ENCODE data around the gene ATP8B2. TPM values are rescaled to one million over a fixed set of nuclear protein-coding genes. Genes with fewer than 3 reads are reported as not detected.

Gene ATP8B2
- total RNA-seq, 4 donors from 2014 or later = 2.4 to 55.5 (median 11.1) TPM

GRCh38 chr1:154351363-154352068 lies 26.2 kb downstream of the ATP8B2 start:
- Histone ChIP-seq H3K4me1 (peaks cover 15 to 32% (median 21%) of the 10 kb centered on the region in 3 donors), H3K27me3 (no peaks in the 10 kb centered on the region), H3K27ac (no peak overlapping the region), H3K4me3 (no peak overlapping the region), H3K9me3 (no peaks in the 10 kb centered on the region), H3K36me3 (peaks cover 0 to 31% (median 6%) of the 10 kb centered on the region in 3 donors)
- DNase-seq = no peak
- intact Hi-C loops (cut with DNase I) = no loop called here
- 47 to 54% methylated on average over 11 to 13 of the region's 14 CpGs for WGBS, 2 donors
- TF ChIP-seq, protein P1, sequence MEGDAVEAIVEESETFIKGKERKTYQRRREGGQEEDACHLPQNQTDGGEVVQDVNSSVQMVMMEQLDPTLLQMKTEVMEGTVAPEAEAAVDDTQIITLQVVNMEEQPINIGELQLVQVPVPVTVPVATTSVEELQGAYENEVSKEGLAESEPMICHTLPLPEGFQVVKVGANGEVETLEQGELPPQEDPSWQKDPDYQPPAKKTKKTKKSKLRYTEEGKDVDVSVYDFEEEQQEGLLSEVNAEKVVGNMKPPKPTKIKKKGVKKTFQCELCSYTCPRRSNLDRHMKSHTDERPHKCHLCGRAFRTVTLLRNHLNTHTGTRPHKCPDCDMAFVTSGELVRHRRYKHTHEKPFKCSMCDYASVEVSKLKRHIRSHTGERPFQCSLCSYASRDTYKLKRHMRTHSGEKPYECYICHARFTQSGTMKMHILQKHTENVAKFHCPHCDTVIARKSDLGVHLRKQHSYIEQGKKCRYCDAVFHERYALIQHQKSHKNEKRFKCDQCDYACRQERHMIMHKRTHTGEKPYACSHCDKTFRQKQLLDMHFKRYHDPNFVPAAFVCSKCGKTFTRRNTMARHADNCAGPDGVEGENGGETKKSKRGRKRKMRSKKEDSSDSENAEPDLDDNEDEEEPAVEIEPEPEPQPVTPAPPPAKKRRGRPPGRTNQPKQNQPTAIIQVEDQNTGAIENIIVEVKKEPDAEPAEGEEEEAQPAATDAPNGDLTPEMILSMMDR (IDR thresholded peaks at IDR 0.05) = no peak
- no peak for TF ChIP-seq POLR2A (IDR thresholded peaks at IDR 0.05)

GRCh38 chr1:154352245-154352580 lies 26.9 kb downstream of the ATP8B2 start:
- Histone ChIP-seq H3K27ac (peak overlapping the region in 3 of 4 donors; percentile 73 to 84 (median 75)), H3K36me3 (peaks cover 0 to 24% (median 6%) of the 10 kb centered on the region in 3 donors), H3K4me1 (peaks cover 15 to 32% (median 21%) of the 10 kb centered on the region in 3 donors), H3K27me3 (no peaks in the 10 kb centered on the region), H3K9me3 (no peaks in the 10 kb centered on the region), H3K4me3 (peak overlapping the region; percentile 20 to 65 (median 46))
- TF ChIP-seq, protein P1 (IDR thresholded peaks at IDR 0.05) = no peak
- TF ChIP-seq POLR2A (IDR thresholded peaks at IDR 0.05) = no peak
- DNase-seq = no peak
- WGBS, 2 donors = 18% methylated on average over 9 of the region's 9 CpGs; no CpG with 5 or more reads in 1 of the 2 donors
- intact Hi-C loops (cut with DNase I) = no loop called here

- intact Hi-C loops (cut with DNase I) = no loop called here
Observed at GRCh38 chr1:154352581-154353459, 27.5 kb downstream of the ATP8B2 start.

GRCh38 chr1:154353460-154353904 lies 28.2 kb downstream of the ATP8B2 start:
- 12 to 19% methylated on average over 1 of the region's 1 CpG for WGBS, 2 donors
- no peaks in the 10 kb centered on the region for H3K9me3 ChIP-seq
- peaks cover 0 to 14% (median 3%) of the 10 kb centered on the region in 3 donors for H3K36me3 ChIP-seq
- H3K4me3 ChIP-seq = peak overlapping the region in 3 of 4 donors; percentile 45 to 65 (median 47)
- no peak for DNase-seq
- H3K27me3 ChIP-seq = no peaks in the 10 kb centered on the region
- peak overlapping the region; percentile 6 to 84 (median 74) for H3K27ac ChIP-seq
- intact Hi-C loops (cut with DNase I) = no loop called here
- H3K4me1 ChIP-seq = peaks cover 15 to 32% (median 21%) of the 10 kb centered on the region in 3 donors
- TF ChIP-seq POLR2A (IDR thresholded peaks at IDR 0.05) = no peak
- TF ChIP-seq, protein P1 (IDR thresholded peaks at IDR 0.05) = peak in 5 of 6 experiments; percentile 11 to 31 (median 18)

More at GRCh38 chr1:154352581-154353459, 27.5 kb downstream of the ATP8B2 start:
- WGBS, 2 donors = 1 to 3% methylated on average over 33 of the region's 41 CpGs
- DNase-seq = no peak
- H3K27me3 ChIP-seq = no peaks in the 10 kb centered on the region
- no peaks in the 10 kb centered on the region for H3K9me3 ChIP-seq
- peak overlapping the region; percentile 20 to 65 (median 46) for H3K4me3 ChIP-seq
- no peak for TF ChIP-seq POLR2A (IDR thresholded peaks at IDR 0.05)
- TF ChIP-seq, protein P1 (IDR thresholded peaks at IDR 0.05) = no peak
- peaks cover 0 to 20% (median 6%) of the 10 kb centered on the region in 3 donors for H3K36me3 ChIP-seq
- peaks cover 15 to 32% (median 21%) of the 10 kb centered on the region in 3 donors for H3K4me1 ChIP-seq
- peak overlapping the region; percentile 6 to 84 (median 74) for H3K27ac ChIP-seq

Data from esophagus squamous epithelium (tissue), 5 donors.